Activated CD4-positive, alpha-beta T cell treated with anti-CD3 and anti-CD28 coated beads, Interleukin-2, amount 50 U/mL, for 4 hours (primary cell): Measurements from ENCODE around the gene ESYT2.

Experiments used
- DNase-seq, 2 experiments: peaks; one replicate each; pipeline ENCODE4 v3.0.0-alpha.2; 2020

ESYT2 gene

DNA sequence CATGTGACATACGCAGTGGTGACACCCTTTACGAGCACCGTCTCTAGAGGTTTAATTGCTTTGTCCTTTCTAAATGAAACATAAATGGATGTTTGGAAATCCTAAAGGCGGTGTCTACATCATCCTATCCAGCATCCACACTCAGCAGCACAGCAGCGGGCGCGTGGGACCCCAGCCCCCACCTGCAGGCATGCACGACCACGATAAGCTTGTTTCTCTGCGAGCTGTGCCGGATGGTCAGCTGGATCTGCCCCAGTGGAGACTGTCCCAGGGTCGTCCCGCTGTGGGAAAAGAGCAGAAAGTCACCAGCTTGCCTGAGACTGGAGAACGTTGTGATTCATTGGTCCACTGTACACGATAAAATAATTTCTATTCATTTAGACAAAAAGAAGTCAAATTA is 90.5 kb downstream of the ESYT2 start:
- DNase-seq = no peak

- no peak for DNase-seq
Observed at GRCh38 chr7:158737064-158737695, 92.1 kb downstream of the ESYT2 start.

- DNase-seq = no peak
Observed at GRCh38 chr7:158735935-158736334, 93.4 kb downstream of the ESYT2 start.

DNA sequence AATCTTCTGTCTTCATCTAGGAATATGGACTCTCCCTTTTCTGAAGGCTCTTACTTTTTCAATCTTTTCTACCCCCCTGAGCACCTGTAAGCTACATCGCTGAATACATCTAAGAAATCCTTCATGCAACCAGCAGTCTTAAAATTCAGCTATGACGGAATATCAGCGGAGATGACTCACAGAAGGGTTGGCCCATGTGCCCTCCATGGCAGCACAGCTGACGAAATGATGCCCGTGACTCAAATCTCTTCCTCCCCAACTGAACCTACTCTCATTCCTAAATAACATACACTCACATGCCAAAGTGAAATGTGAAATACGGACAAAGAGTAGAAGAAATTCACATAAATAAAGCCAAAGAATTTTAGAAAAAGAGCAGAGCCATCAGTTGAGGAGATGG is 94.4 kb downstream of the ESYT2 start:
- DNase-seq = no peak

- DNase-seq = no peak
Observed at GRCh38 chr7:158733775-158734494, 95.4 kb downstream of the ESYT2 start.

- DNase-seq = no peak
Observed at GRCh38 chr7:158733220-158733519, 96.1 kb downstream of the ESYT2 start.

DNA sequence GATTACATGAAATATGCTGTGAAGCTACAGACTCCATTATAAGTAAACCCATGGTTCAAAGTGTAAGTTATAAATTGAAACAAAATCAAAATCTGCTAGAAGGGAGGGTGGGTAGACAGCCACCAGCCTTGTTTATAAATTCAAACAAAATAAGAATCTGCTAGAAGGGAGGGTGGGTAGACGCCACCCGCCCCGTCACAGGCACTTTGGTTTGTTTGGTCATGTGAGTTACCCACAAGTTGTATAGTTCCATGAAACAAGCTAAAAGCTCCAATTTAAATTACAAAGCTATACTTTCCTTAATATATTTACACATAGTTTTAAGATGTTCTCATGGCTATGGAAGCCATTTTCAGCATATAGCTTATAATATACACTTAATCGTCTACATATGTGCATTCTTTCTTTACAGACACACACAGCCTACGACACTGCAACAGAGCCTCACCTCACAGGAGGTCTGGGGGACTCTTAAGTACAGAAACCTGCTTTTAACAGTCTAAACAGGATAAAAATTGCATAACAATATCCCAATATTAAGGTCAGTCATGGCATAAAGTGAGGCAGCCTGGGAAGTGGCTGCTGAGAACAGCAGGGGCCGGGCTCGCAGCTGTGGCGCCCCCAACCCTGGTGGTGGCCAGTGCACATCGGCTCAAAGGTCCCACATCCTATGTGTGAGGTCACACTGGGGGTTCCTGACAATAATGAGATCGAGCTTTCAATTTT is 96.7 kb downstream of the ESYT2 start:
- DNase-seq = no peak

GRCh38 chr7:158731761-158732160 is 97.5 kb downstream of the ESYT2 start:
- no peak for DNase-seq

DNA sequence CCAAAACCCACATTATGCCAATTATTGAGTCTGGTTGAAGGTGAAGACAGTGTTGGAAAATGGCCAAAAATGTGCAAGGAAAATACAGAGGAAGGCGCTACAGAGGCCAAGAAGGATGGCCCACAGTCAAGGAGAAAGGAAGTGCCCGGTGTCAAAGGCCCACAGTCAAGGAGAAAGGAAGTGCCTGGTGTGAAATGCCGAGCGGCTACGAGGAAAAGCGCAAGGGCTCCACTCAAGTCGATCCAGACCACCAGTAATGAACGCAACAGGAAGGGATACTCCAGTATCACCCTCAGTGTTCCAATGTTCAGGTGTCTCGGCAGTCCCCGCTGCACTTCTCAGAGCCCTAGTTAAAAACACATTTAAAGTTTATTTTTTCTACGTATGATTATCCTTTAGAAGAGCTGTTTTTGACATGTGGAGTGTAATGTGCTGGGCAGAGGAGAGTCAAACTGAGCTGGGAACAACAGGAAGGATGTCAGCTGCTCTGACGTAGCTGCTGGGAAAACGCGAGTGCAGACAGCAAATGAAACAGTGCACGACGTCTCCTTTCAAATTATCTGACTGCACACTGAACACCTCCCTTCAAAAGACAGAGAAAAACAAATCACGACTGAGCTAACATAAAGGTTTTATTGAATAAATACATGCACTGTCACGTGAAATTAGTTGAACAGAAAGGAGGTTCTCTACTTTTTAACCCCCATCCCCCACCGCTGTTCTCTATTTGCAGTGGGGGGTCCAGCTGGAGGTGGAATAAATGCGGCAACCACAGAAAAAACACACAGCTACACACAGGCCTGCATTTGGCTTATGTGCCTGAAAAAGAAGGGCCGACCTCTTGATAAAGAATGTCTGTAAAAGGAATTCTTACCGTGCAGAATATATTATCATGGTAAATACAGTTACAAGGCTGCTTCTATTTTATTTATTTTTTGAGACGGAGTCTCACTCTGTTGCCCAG is 98.6 kb downstream of the ESYT2 start:
- DNase-seq = no peak

GRCh38 chr7:158729646-158730382 is 99.5 kb downstream of the ESYT2 start:
- no peak for DNase-seq

DNA sequence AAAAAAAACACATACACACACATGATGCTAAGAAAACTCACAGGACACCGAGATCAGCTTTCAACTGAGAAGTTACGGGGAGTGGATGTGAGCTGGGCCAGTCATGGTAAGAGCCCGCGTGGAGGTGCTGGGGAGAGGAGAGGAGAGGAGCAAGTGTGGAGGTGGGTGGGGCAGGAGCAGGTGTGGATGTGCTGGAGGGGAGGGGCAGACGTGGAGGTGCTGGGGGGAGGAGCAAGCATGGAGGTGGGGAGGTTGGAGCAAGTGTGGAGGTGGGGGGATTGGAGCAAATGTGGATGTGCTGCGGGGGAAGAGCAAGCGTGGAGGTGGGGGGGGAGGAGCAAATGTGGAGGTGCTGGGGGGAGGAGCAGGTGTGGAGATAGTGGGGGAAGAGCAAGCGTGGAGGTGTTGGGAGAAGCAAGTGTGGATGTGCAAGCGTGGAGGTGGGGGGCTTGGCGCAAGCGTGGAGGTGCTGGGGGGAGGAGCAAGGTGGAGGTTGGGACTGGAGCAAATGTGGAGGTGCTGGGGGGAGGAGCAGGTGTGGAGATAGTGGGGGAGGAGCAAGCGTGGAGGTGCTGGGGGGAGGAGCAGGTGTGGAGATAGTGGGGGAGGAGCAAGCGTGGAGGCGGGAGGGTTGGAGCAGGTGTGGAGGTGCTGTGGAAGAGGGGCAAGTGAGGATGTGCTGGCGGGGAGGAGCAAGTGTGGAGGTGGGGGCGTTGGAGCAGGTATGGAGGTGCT is 100.2 kb downstream of the ESYT2 start:
- DNase-seq = no peak

DNA sequence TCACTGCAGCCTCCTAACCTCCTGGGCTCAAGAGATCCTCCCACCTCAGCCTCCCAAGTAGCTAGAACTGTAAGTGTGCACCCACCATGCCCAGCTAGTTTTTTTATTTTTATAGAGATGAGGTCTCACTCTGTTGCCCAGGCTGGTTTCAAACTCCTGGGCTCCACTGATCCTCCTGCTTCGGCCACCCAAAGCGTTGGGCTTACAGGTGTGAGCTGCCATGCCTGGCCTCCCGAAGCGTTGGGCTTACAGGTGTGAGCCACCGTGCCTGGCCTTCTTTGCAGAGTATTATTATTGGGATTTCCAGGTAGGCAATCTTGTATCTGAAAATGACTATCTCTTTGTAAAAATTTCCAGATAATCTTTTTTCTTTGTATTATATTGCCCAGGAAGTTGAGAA is 101.6 kb downstream of the ESYT2 start:
- no peak for DNase-seq

- no peak for DNase-seq
Observed at GRCh38 chr7:158726277-158726807, 103.0 kb downstream of the ESYT2 start.

- DNase-seq = no peak
Observed at GRCh38 chr7:158725506-158725800, 103.9 kb downstream of the ESYT2 start.

GRCh38 chr7:158724658-158725505 is 104.4 kb downstream of the ESYT2 start:
- DNase-seq = no peak

DNA sequence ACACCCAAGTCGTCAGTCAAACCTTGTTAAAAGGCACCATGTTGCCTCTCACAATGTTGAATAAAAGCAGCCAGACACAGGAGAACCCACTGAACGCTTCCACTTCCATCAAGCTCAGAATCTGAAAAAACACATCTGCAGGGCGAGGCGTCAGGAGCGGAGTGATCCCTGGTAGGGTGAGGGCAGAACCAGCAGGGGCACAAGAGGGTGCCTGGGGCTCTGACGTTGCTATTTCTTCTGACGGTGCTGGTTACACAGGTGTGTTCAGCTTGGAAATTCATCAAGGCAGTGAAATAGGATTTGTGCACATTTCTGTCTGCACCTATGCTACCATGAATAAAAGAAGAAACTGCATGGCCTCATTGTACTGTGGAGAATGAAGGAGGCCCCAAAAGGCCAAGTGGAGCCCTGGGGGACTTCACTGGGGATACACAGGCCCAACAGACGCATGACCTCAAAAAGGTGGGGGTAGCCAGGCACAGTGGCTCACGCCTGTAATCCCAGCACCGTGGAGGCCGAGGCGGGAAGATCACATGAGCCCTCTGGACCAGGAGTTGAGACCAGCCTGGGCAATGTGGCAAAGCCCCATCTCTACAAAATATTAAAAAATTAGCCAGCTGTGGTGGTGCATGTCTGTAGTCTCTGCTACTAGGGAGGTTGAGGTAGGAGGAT is 105.5 kb downstream of the ESYT2 start:
- DNase-seq = no peak

GRCh38 chr7:158723266-158723665 is 106.0 kb downstream of the ESYT2 start:
- DNase-seq = no peak

DNA sequence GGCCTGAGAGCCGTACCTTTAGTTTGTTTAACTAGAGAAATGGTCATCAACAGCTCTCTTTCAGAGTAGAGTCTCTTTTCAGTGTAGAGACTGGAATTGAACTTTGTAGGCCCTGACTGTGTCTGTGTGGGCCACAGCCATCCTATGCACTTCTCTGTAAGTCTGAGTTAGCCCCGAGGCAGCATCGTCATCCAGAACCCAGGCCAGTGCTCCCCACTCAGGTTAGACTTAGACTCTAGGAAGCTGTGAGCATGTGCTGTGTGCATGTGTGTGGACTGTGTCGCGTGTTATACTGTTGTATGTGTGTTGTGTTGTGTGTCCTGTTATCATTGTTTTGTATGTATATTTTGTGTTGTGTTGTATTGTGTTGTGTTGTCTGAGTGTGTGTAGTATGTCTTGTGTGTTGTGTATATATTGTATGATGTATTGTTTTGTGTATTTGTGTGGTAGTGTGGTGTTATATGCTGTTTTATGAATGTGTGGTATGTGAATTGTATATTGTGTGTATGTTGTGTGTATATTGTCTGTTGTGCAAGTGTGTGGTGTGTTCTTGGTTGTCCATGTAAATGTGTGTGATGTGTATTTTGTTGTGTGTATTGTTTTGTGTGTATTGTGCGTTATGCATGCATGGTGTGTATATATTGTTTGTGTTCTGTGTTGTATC is 106.6 kb downstream of the ESYT2 start:
- DNase-seq = no peak

- no peak for DNase-seq
Observed at GRCh38 chr7:158720112-158720511, 109.2 kb downstream of the ESYT2 start.
